HG03354 (cell line): ENCODE data around the gene RNGTT.
A peak's percentile ranks its signal among the peaks of the same experiment; 100 is the strongest.

ENCODE experiments used
- ATAC-seq: cut with Tn5 transposase; IDR thresholded peaks from one replicate; pipeline ENCODE4 v1.9.1; 2021; ENCODE audit warnings: mild to moderate bottlenecking; ENCODE audit not compliant: unreplicated experiment, poor library complexity, severe bottlenecking

Gene RNGTT

DNA sequence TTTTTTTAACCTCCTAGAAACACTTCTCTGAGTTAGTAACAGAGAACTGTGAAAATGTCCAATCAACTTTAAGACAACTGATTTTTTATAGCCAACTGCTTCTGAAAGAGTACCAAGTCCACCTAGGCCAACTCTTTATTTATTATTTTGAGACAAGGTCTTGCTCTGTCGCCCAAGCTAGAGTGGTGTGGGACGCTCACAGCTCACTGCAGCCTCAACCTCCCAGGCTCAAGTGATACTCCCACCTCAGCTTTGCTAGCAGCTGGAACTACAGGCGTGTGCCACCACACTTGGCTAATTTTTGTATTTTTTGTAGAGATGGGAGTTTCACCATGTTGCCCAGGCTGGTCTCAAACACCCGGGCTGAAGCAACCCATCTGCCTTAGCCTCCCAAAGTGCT is 331.6 kb downstream of the RNGTT start:
- no peak for ATAC-seq

DNA sequence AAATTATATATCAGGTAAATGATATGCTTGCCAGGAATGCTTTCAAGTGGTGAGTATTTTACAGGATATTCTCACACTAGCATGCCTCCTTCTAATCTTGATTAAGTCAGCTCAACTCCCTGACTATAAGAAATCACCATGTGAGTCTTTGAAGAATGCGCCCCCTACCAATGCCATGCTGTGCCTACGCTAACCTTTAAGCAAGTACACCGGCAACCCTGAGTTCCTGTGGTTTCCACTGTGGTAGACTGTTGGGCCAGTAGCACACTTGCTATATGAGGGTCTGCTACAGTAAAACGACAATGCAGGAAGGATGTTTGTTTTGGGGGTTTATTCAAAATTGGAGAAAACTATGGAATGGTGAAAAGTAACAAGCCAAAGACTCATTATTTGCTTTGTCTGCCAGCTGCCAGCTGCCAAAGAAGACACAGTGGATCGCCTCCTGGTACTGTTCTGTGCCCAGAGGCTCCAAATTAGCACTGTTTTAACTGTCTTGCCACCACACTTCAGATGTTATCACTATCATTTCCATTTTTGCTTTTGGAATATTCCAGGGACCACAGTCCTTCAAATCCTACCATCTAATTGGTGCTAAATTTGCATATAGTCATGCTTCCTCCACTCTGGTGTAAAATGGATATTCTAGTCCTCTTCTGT is 333.5 kb downstream of the RNGTT start:
- no peak for ATAC-seq

DNA sequence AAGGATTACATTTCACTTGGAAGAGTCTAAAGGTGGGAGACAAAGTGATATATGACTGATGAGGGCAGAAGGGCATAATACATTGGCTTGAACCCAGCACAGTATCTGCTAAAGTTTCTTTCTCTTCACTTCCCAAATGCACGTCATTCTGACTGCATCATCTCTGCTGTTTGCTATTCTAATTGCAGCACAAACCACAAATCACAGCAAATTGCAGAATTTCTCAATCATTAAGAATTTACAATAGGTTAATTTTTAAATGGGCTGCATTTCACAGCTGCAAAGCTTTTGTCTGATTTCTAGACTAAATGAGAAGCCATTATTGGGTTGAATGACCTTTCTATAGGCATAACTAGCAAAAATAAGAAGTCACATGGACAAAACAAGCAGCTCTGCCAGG is 337.0 kb downstream of the RNGTT start:
- no peak for ATAC-seq

DNA sequence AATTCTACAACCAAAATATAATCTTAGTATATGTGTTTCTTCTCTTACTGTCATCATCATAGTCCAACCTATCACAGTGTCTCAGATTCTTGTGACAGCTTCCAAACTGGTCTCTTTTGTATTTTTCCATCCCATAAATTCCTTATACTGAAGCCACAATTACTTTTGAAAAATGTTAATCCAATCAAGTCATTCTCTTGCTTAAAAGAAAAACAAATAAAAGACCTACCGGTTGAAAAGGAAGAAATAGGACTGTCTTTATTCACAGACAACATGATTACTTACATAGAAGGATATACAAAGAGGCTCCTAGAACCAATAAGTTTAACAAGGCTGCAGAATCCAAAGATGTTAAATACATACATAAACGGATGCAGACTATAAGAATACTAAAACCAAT is 339.9 kb downstream of the RNGTT start:
- ATAC-seq, result no peak

DNA sequence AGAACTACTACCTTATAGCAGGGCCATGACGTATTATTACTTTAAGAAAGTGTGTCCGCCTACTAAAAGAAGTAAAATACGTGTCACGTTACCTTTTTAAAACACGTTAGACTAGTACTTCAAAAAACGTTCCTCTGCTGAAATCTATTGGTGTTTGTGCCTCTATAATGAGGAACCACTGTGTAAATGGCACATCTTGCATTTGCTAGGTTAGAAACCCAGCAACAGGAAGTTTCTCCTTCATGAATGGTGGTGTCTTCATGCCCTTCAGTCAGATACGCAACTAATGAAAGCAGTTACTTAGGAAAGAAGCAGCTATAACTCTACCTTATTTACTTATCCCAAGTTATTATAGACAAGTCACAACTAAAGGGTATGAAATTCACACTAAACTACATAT is 343.5 kb downstream of the RNGTT start:
- ATAC-seq, result no peak

DNA sequence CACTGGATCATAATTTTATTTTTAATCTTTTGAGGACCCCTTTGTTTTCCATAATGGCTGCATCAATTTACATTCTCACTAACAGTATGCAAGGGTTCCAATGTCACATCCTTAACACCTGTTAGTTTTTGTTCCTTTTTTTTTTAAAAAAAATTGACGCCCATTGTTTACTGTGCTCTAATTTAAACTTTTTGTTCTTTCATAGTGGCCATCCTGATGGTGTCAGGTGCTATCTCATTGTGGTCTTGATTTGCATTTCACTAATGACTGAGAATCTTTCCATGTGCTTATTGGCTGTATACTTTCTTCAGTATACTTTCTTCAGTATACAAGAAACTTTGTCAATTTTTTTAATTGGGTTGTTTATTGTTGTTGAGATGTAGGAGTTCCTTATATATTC is 347.0 kb downstream of the RNGTT start:
- ATAC-seq, result no peak

DNA sequence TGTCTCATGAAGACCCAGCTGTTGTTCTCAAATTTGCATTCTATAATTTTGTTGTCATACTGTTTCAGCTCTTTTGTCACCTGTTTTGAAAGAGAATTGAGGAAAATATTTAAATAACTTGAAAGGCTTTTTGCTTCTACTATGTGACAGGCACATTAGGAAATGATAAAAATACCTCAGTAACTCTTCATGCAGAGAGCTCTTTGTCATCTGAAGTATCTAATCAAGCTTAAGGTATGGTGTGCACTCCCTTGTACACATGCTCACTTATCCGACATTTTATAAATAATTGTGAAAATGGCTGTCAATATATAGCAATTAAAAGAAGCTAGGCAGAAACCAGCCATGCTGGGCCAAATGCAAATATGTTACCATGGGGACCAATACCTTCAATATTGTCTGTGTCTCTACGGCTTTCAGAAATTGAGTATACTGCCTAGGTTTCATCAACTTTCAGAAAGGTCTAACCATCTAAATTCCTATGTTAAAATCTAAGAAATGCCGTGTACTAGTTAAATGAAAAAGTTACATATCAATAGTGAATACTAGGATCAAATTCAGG is 349.0 kb downstream of the RNGTT start:
- ATAC-seq, result peak; percentile 57

DNA sequence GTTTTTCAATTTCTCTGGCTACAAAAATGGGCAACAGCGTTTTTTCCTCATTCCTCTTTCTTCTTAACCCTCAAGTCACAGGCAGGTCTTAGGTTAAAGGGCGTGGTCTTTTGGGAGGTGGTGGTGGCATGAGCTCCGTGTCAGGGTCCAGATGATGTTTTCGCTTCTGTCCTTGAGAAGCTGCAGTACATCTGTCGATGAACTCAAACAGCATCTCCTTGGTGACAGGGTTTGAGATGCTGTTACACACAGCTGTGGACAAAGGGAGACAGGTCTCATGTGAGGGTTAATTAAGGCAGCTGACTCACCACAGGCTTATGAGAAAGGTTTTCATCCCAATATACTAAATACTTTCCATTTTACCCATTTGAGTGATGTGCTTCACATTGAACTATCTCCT is 350.8 kb downstream of the RNGTT start:
- no peak for ATAC-seq

DNA sequence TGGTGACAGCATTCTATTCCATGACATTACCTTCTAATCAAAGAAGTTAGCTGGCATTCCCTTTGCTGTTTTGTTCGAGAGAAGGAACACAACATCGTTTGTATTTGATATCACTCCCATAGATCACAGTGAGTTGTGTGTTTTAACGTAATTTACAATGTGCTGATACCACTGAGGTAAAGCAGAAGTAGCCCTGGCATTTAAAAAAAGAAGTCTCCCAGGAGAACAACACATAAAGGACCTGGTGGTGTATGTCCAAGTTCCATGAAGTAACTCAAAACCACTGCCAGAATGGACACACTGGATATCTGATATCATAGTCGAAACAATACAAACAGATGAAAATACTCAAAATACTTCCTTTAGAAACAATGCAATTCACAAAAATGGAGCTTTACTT is 351.7 kb downstream of the RNGTT start:
- ATAC-seq, result no peak

DNA sequence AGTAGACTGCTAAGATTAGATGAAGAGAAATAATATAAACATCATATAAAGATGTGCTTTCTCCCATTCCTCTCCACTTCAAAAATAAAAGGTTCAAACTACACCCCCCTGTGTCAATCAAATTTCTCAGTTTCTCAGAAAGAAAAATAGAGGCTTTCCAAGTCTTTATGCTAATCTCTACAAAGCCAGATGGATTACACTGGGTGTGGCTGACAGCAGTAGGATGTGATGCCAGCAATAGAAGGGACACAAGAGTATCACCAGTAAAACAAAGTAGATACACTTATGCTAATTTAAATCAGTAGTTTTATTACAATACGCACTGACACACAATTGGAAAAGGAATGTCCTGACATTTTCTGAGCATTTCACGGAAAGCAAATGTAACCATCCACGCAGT is 353.4 kb downstream of the RNGTT start:
- no peak for ATAC-seq

DNA sequence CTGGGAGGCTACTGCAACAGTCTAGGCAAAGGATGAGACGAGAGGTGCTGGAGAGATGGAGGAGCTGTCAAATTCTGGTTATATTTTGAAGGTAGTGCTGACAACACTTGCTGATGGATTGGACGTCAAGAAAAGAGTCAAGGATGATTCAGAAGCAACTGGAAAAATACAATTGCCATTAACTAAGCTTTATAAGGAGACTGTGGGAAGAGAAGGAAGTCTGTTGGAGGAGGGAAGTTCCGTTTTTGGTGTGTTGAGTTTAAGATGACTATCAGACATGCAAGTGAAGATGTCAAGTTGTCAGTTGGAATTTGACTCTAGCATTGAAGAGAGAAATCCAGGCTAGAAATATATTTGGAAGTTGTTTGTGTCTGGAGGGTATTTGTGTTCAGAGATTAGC is 358.1 kb downstream of the RNGTT start:
- ATAC-seq, result no peak

DNA sequence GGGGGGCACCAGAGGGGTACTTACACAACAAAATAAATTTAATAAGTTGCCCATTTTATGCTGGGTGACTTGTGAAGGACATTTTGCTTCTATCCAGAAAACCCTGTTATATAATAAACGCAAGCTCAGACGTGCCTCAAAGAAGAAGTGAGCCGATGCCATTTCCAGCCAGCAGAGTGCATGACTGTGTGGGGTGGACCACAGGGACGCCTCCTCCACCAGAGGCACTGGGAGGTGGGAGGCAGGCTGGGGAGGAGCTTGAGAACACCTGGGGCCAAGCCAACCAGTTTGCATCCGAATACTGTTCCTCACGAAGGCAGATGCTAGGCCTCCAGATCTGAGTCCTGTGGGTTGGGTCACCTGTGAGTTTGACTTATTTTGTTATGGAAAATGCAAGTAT is 363.8 kb downstream of the RNGTT start:
- ATAC-seq, result no peak

DNA sequence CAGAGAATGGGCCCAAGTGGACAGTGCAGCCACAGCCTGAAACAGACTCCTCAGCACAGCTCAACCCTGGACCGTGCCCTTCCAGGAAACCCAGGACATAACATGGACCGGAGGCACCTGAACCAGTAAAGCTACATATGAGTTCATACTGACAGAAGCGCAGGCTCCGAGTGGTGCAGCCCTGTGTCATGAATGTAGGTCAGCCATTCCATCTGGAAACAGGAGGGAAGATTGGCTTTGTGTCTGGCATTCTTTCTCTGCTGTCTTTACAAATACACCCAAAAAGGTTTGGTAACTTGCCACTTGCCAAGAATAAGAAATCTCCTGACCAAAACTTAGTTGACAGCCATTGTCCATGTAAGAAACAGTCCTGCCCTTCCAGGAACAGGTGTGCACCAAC is 366.6 kb downstream of the RNGTT start:
- ATAC-seq, result no peak

DNA sequence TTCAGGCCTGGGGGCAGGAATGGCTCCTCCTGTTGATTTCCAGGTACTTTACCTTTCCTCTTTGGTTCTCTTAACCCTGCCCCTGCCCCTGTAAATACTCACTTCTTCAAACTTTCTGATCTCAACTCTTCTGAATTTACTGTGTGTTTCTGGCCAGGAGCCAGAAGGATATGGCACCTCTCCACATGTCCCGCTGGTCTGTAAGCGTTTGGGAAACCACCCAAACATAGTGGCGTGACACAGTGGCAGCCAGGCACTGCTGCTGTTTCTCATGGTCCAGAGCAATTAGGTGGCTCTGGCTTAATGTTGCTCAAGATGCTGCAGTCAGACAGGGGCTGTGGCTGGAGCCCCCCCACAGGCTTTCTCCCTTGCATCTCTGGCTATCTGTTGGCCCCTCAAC is 374.5 kb downstream of the RNGTT start:
- no peak for ATAC-seq

DNA sequence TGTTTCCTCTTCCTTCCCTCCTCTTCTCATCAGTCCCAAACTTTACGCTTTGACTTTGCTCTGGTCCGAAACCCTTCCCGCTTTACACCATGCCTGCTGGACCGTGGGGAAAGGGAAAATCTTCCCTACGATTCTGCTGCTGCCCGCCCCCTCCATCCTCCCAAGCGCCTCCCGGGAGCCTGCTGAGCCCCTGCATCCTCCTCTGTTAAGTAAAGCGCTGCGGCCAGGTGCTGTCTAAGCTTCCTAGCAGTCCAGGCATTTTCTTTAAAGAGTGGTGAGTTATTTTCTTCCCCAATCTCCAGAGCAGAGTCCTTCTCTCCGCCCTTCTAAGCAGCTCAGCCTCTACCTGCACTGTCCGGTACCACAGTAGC is 376.3 kb downstream of the RNGTT start:
- ATAC-seq, result no peak

DNA sequence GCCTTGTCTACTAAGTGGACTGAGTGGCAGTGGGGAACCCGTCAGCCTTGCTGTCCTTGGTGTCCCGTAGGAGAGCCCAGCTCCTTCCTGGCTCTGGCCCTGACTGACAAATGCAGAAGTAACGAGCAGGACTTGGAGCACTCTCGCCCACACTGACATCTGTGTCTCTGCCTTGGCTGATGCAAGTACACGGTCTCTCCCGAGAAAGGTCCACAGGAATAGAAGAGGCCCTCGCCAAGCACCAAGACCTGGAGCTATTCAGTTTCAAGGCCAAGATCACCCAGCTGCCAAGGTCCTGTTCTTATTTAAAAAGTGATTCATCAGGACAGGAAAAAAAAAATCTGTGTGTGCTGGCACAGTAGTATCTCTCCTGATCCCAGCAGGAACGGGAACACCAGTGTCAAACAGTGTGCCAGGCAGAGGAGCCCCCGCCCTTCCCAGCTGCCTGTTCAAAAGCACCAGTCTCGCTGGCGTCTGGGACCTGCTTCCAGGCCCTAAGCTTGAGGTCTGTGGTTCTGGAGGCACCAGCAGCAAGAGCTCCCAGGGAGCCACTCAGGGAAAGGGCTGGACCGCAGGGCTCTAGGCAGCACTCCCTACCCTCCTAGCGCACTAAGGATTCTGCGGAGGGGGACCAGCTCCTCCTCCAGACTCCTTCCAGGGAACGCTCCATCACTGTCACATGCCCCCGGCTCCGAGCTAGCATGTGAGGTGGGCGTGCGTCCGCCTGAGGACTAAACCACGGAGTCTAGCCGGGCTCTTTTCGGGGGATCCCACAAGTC is 376.9 kb downstream of the RNGTT start:
- ATAC-seq, result no peak

DNA sequence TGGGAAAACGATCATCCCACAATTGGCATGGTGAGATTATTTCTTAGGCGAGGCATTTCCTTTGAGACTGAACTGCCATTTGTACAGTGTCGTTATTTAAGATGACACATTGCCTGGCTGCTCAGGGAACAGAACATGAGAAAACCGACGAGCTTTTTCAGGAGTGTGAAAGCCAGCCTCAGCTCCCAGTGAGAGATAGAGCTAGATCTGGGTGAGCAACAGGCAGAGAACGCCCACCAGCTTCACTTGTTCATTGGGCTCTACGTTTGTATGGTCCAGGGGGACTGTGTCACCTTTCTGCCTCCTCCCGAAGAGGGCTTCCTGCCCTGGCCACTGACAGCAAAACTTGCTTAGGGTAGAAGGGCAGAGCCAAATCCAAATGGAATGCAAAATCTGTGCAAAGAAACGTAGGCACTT is 378.1 kb downstream of the RNGTT start:
- ATAC-seq, result no peak

DNA sequence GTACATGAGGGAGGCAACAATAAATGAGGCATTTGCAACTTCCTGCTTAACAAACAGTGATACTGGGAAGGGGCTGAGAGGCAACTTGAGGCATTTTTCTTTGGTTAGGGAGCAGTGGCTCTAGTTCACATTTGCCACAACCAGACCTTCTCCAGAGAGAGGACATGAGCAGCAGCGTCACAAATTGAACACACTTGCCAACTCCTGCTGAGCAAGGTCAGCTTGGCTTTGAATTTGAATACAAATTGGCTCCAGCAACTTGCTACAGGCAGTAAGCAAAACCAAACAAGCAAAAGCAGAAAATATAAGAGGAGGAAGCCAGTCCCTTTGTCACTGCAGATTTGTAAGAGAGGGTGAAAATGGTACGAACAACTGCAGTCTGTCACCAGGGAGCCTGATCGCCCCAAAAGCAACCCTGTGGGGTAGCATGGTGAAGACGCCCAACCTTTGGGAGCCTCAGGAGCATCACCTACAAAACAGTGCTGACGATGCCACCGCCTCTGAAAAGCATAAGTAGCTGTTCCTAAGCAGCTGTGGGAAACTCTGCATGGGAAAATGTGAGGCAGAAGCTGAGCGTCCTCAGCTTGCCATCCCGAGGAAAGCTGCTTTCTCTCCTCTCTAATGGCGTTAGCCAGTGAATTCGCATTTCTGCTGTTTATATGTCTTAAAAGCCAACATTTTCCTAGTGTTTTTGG is 378.7 kb downstream of the RNGTT start:
- no peak for ATAC-seq

DNA sequence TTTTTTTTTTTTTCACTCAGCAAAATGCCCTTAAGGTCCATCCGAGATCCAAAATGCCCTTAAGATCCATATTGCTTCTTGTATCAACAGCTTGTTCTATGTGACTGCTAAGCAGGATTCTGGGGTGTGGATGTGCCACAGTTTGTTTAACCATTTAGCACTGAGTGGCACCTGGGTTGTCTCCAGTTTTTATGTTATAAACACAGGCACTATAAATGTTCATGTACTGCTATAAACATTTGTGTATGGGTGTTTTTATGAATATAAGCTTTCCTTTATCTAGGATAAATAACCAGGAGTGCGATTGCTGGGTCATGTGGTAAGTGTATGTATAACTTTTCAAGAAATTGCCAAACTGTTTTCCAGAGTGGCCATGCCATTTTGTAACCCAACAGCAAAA is 386.0 kb downstream of the RNGTT start:
- ATAC-seq, result no peak

DNA sequence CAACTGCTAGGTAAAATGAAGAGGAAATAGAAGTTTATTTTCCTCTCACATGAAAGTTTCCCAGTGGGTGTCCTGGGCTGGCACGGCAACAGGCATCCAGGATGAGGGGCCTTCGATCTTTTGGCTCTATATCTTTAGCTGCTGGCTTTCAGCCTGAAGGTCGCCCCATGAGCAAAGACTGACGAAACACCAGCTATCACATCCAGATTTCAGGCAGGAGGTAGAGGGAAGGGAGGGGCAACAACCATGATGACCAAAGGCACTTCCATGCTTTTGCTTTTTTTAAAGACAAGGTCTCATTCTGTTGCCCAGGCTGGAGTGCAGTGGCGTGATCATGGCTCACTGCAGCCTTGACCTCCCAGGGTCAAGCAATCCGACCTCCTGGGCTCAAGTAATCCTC is 387.9 kb downstream of the RNGTT start:
- ATAC-seq, result no peak

DNA sequence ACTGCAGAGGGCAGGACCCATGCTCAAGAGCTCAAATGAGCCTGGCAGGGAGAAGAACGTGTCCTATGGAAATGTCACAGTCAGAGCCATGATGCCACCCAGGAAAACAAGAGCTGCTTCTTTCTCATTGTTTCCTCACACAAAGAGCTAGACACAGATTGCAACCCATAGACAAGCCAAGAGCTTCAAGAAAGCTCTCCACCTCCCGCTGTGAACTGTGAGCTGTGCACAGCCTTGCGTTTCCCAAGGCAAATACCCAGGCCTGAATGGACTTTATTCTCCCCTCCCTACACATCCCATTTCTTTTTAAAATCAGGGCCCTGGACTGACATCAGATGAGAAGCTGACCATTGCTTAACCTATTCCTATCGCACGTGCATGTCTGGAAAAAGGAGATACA is 388.8 kb downstream of the RNGTT start:
- no peak for ATAC-seq
